DMS 273 (cell line): ENCODE data around the gene TAL2.

Experiments
- DNase-seq: peaks from one replicate; lab custom pipeline; 2025; ENCODE audit not compliant: unreplicated experiment; lab: John Stamatoyannopoulos, UW

The TAL2 gene

GRCh38 chr9:105706156-105706555, 43.9 kb downstream of the TAL2 start:
- no peak for DNase-seq

GRCh38 chr9:105708405-105708804, 46.1 kb downstream of the TAL2 start:
- DNase-seq, result no peak

GRCh38 chr9:105710638-105711037, 48.4 kb downstream of the TAL2 start:
- no peak for DNase-seq

GRCh38 chr9:105711867-105712266, 49.6 kb downstream of the TAL2 start:
- DNase-seq, result no peak

GRCh38 chr9:105712297-105712696, 50.0 kb downstream of the TAL2 start:
- no peak for DNase-seq
